UCSD-AML1 (cell line): ENCODE results near the gene SYT2.
"Not testable (repeated sequence)": the region's sequence is repeated elsewhere in the genome, so short reads cannot be mapped to it uniquely, and the experiment has no call there.

Source experiments
- DNase-seq: peaks from one replicate; lab custom pipeline; 2025; ENCODE audit not compliant: unreplicated experiment; lab: John Stamatoyannopoulos, UW

SYT2 gene

GRCh38 chr1:202599669-202600431 lies 110.4 kb downstream of the SYT2 start:
- DNase-seq: peak; percentile 59

- no peak for DNase-seq
Observed at GRCh38 chr1:202597090-202597761, 113.0 kb downstream of the SYT2 start.

- no peak for DNase-seq
Observed at GRCh38 chr1:202596638-202597037, 113.6 kb downstream of the SYT2 start.

GRCh38 chr1:202593845-202594244 lies 116.4 kb downstream of the SYT2 start:
- no peak for DNase-seq

- no peak for DNase-seq
Observed at GRCh38 chr1:202592146-202592545, 118.1 kb downstream of the SYT2 start.

- no peak for DNase-seq
Observed at GRCh38 chr1:202591515-202591914, 118.7 kb downstream of the SYT2 start.

GRCh38 chr1:202590975-202591411 lies 119.3 kb downstream of the SYT2 start:
- DNase-seq: no peak

- DNase-seq: no peak
Observed at GRCh38 chr1:202590126-202590525, 120.1 kb downstream of the SYT2 start.

- no peak for DNase-seq
Observed at GRCh38 chr1:202589190-202589930, 120.9 kb downstream of the SYT2 start.

- no peak for DNase-seq
Observed at GRCh38 chr1:202588503-202589189, 121.6 kb downstream of the SYT2 start.

GRCh38 chr1:202587859-202588485 lies 122.3 kb downstream of the SYT2 start:
- DNase-seq: no peak

- no peak for DNase-seq
Observed at GRCh38 chr1:202586871-202587270, 123.4 kb downstream of the SYT2 start.

GRCh38 chr1:202586018-202586821 lies 124.0 kb downstream of the SYT2 start:
- no peak for DNase-seq

- DNase-seq: no peak
Observed at GRCh38 chr1:202585590-202585933, 124.7 kb downstream of the SYT2 start.

- no peak for DNase-seq
Observed at GRCh38 chr1:202584707-202585589, 125.3 kb downstream of the SYT2 start.

GRCh38 chr1:202582350-202582749 lies 127.9 kb downstream of the SYT2 start:
- not testable (repeated sequence) for DNase-seq

- no peak for DNase-seq
Observed at GRCh38 chr1:202580619-202581018, 129.6 kb downstream of the SYT2 start.

GRCh38 chr1:202579806-202580205 lies 130.4 kb downstream of the SYT2 start:
- DNase-seq: no peak

- DNase-seq: no peak
Observed at GRCh38 chr1:202578565-202578964, 131.7 kb downstream of the SYT2 start.
